Stimulated activated naive CD8-positive, alpha-beta T cell treated with anti-CD3 and anti-CD28 coated beads, Interleukin-15, Interleukin-2, amounts not matched to agents 100 ng/mL and 50 ng/mL, for 24 hours (primary cell): ENCODE results near the gene DECR2.

Experiments used
- H3K27ac Mint-ChIP-seq: one replicate; pipeline ENCODE4 v1.8.0; 2021; ENCODE audit warnings: mild to moderate bottlenecking, mixed read lengths
- H3K27me3 Mint-ChIP-seq: one replicate; pipeline ENCODE4 v1.8.0; 2021; ENCODE audit warnings: mixed read lengths
- H3K36me3 Mint-ChIP-seq: one replicate; pipeline ENCODE4 v1.8.0; 2021; ENCODE audit warnings: low read depth, mixed read lengths
- H3K4me1 Mint-ChIP-seq: one replicate; pipeline ENCODE4 v1.8.0; 2021; ENCODE audit warnings: low read depth, mixed read lengths
- H3K4me3 Mint-ChIP-seq: one replicate; pipeline ENCODE4 v1.8.0; 2021; ENCODE audit warnings: mild to moderate bottlenecking, mixed read lengths
- H3K9me3 Mint-ChIP-seq: one replicate; pipeline ENCODE4 v1.8.0; 2021; ENCODE audit warnings: mixed read lengths

The DECR2 gene

DNA sequence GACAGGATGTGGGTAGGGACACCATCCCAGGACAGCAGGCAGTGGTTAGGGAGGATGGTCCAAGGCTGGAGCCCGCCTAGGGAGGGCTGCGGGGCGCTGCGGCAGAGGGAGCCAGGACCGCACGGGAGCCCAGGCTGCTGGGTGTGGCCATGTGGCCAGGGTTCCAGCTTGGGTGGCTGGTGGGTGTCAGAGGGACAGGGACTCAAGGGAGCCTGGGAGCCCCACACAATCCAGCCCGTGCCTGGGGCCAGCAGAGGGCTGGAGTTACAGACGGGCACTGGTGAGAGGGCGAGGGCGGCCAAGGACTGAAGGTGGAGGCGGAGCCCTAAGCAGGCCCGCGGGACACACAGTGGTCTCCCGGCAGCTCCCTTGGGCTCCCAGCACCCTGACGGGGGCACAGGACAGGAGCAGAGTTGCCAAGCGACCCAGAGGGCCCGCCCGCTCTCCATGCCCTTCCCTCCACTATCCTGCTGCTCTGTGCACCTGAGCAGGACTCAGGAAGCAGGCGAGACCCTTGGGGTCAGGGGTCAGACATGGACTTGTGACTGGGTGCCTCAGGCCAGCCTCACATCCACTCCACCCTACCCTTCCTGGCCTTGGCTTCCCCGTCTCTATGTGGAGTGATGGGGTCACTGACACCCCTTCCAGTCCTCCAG is 38.4 kb upstream of the DECR2 start:
- peaks cover 5% of the 10 kb centered on the region for H3K4me1 Mint-ChIP-seq
- no peak overlapping the region for H3K4me3 Mint-ChIP-seq
- H3K9me3 Mint-ChIP-seq, result no peaks in the 10 kb centered on the region
- H3K36me3 Mint-ChIP-seq, result peaks cover 5% of the 10 kb centered on the region
- H3K27ac Mint-ChIP-seq, result no peak overlapping the region
- no peaks in the 10 kb centered on the region for H3K27me3 Mint-ChIP-seq

- Mint-ChIP-seq H3K27me3 (no peaks in the 10 kb centered on the region), H3K4me1 (peaks cover 5% of the 10 kb centered on the region), H3K4me3 (no peak overlapping the region), H3K27ac (no peak overlapping the region), H3K9me3 (no peaks in the 10 kb centered on the region), H3K36me3 (peaks cover 7% of the 10 kb centered on the region)
These were observed 37.8 kb upstream of the DECR2 start for GRCh38 chr16:363766-364490.

- no peaks in the 10 kb centered on the region for H3K27me3 Mint-ChIP-seq
- H3K4me3 Mint-ChIP-seq, result no peak overlapping the region
- peaks cover 5% of the 10 kb centered on the region for H3K4me1 Mint-ChIP-seq
- no peak overlapping the region for H3K27ac Mint-ChIP-seq
- H3K36me3 Mint-ChIP-seq, result peaks cover 8% of the 10 kb centered on the region
- no peaks in the 10 kb centered on the region for H3K9me3 Mint-ChIP-seq
These were observed 36.8 kb upstream of the DECR2 start for GRCh38 chr16:364595-365491.

GRCh38 chr16:366476-366875 is 35.2 kb upstream of the DECR2 start:
- Mint-ChIP-seq H3K36me3 (peaks cover 8% of the 10 kb centered on the region), H3K4me1 (peaks cover 14% of the 10 kb centered on the region), H3K27ac (no peak overlapping the region), H3K4me3 (no peak overlapping the region), H3K27me3 (no peaks in the 10 kb centered on the region), H3K9me3 (no peaks in the 10 kb centered on the region)

- H3K4me3 Mint-ChIP-seq, result no peak overlapping the region
- H3K27ac Mint-ChIP-seq, result no peak overlapping the region
- H3K36me3 Mint-ChIP-seq, result peaks cover 8% of the 10 kb centered on the region
- H3K27me3 Mint-ChIP-seq, result no peaks in the 10 kb centered on the region
- no peaks in the 10 kb centered on the region for H3K9me3 Mint-ChIP-seq
- H3K4me1 Mint-ChIP-seq, result peaks cover 10% of the 10 kb centered on the region
These were observed 34.3 kb upstream of the DECR2 start for GRCh38 chr16:367333-367903.

DNA sequence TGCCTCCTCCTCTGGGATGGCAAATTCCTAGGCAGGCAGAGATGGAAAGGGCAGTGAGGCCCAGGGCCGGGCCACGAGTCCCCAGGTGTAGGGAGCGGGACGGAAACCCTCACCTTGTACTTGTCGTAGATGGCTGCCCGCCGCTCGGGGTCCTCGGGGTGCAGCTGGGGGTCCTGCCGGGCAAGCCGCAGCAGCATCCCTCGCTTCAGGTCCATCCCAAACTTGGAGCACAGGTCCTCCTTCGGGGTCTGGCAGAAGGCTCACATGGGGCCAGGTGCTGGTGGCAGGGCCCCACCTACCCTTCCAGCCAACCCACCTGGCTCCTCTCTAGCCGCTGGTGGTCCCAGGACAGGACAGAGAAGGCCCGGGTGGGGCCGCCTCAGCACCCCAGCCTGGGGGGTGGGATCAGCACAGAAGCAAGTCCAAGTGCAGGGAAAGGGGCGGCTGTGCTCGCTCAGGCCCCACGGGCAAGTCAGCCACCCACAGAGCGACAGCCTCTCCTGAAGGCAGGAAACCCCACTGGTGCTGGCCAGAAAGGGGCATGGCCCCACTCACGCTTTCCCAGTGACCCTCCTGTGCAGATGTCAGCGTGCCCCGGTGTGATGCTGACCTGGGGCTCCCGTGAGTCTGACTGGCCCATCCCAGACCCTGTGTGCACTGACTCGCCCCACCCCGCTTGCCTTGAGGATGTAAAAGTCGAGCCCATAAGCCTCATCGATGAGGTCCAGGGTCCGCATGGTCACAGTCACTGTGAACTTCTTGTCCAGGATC is 33.1 kb upstream of the DECR2 start:
- H3K27ac Mint-ChIP-seq, result no peak overlapping the region
- H3K9me3 Mint-ChIP-seq, result no peaks in the 10 kb centered on the region
- peaks cover 10% of the 10 kb centered on the region for H3K4me1 Mint-ChIP-seq
- peaks cover 8% of the 10 kb centered on the region for H3K36me3 Mint-ChIP-seq
- no peak overlapping the region for H3K4me3 Mint-ChIP-seq
- no peaks in the 10 kb centered on the region for H3K27me3 Mint-ChIP-seq

DNA sequence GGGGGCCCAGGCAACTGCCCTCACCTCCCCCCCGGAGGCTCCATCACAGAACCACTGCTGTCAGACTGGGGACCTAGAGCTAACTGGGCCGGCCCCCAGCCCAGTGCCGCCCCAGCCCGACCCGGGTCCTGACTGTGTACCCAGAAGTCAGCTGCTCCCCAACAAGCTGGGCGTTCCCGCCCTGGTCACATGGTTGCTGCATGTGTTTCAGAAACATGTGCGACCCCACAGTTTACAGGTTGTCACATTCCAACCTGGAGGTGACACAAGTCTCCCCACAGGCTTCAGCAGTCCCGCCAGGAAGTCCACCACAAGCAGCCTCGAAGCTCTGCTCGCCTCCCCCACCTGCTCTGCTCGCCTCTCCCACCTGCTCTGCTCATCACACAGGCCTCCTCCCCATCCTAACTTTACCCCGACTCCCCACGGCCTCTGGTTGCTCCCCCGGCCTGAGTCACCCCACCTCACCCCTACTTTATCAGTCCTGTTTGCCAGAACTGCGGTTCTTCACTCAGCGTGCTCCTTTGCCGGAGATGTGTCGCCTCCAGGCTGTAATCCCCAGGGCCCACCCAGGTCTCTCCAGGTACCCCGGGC is 32.3 kb upstream of the DECR2 start:
- Mint-ChIP-seq H3K36me3 (peaks cover 8% of the 10 kb centered on the region), H3K9me3 (no peaks in the 10 kb centered on the region), H3K4me1 (peaks cover 10% of the 10 kb centered on the region), H3K4me3 (peak overlapping the region; percentile 57), H3K27ac (no peak overlapping the region), H3K27me3 (no peaks in the 10 kb centered on the region)

GRCh38 chr16:369866-370436 is 31.7 kb upstream of the DECR2 start:
- Mint-ChIP-seq H3K36me3 (peaks cover 8% of the 10 kb centered on the region), H3K27ac (peak overlapping the region; percentile 90)

GRCh38 chr16:370443-370842 is 31.2 kb upstream of the DECR2 start, which contains the start of gene MRPL28:
Gene MRPL28 (minus strand): TSS chr16:370538. CDS start chr16:370218, 320 bp downstream.
- no peaks in the 10 kb centered on the region for H3K9me3 Mint-ChIP-seq
- H3K4me1 Mint-ChIP-seq, result peaks cover 10% of the 10 kb centered on the region
- peak within 1 kb of the TSS; percentile 86 for H3K4me3 Mint-ChIP-seq
- no peaks in the 10 kb centered on the region for H3K27me3 Mint-ChIP-seq
- H3K36me3 Mint-ChIP-seq, result peaks cover 8% of the 10 kb centered on the region
- peak within 1 kb of the TSS; percentile 90 for H3K27ac Mint-ChIP-seq

More at GRCh38 chr16:369866-370436, 31.7 kb upstream of the DECR2 start:
- Mint-ChIP-seq H3K4me3 (peak overlapping the region; percentile 86), H3K4me1 (peaks cover 10% of the 10 kb centered on the region), H3K9me3 (no peaks in the 10 kb centered on the region), H3K27me3 (no peaks in the 10 kb centered on the region)

GRCh38 chr16:370979-371514 is 30.6 kb upstream of the DECR2 start:
- H3K4me3 Mint-ChIP-seq, result peak overlapping the region; percentile 86
- peaks cover 8% of the 10 kb centered on the region for H3K36me3 Mint-ChIP-seq
- H3K9me3 Mint-ChIP-seq, result no peaks in the 10 kb centered on the region
- H3K27ac Mint-ChIP-seq, result peak overlapping the region; percentile 90
- no peaks in the 10 kb centered on the region for H3K27me3 Mint-ChIP-seq
- peaks cover 10% of the 10 kb centered on the region for H3K4me1 Mint-ChIP-seq

DNA sequence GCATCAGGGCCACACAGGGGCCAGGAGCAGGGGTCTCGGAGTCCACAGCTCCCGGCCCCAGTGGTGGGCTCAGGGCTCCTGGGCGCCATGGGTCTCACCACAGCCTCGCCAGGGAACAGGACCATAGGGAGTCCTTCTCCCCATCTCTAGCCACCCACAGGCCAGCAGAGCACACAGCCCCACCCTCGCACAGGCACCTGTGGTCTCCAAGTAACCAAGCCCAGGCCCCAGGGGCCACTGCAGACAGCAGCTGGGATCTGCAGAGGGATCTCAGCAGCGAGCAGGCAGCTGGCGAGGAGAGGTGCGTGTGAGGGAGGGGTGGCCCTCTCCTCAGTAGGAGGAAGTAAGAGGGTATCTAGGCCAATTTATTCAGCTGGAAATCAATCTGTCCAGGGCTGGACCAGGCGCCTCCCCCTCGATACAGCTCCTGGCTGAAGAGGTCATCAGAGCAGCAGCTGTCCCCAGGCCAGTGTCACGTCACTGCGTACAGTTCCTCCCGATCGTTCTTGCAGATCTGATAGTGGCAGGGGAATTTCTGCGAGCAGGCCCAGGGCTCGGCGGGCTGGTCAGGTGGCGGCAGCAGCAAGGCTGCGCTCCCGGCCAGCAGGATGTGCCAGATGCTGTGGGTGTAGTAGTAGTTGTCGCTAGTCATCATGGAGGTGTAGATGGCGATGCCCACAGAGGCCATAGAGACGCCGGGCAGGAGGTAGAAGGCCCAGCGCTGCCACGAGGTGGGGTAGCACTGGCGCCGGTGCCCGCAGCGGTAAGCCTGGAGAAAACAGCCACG is 30.0 kb upstream of the DECR2 start:
- no peak overlapping the region for H3K4me3 Mint-ChIP-seq
- peaks cover 8% of the 10 kb centered on the region for H3K36me3 Mint-ChIP-seq
- no peaks in the 10 kb centered on the region for H3K9me3 Mint-ChIP-seq
- H3K4me1 Mint-ChIP-seq, result peaks cover 10% of the 10 kb centered on the region
- H3K27me3 Mint-ChIP-seq, result no peaks in the 10 kb centered on the region
- peak overlapping the region; percentile 32 for H3K27ac Mint-ChIP-seq

- Mint-ChIP-seq H3K4me3 (no peak overlapping the region), H3K9me3 (no peaks in the 10 kb centered on the region), H3K36me3 (peaks cover 3% of the 10 kb centered on the region), H3K27me3 (no peaks in the 10 kb centered on the region), H3K27ac (no peak overlapping the region), H3K4me1 (peaks cover 10% of the 10 kb centered on the region)
These were observed 29.2 kb upstream of the DECR2 start for GRCh38 chr16:372302-372983.
